ENCODE data around the gene RGS3. TPM values are rescaled to one million over a fixed set of nuclear protein-coding genes. Genes with fewer than 3 reads are reported as not detected.

Gene RGS3
- total RNA-seq, 1 experiment from 2014 or later = 39.4 TPM

DNA sequence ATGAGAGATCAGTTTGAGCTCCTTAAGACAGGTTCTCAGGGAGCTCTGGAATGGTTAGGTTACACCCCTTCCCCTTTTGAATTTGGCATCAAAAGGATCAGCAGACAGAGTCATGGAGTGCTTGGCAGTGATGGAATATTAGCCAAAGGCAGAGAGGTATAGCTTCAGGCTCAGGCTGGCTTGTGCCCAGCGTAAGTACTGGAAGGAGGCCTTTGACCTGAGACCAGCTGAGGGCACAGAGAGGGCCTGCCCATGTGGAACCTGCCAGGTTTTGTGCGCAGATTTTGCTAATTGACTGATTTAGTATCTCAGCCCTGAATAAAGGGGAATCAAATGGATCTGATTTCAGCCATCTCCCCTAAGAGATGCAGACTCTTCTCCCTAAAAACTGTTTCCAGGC lies 81.5 kb downstream of the RGS3 start:
- Histone ChIP-seq H3K9me2 (ENCODE audit: insufficient read depth) (no peaks in the 10 kb centered on the region), H3K9me3 (ENCODE audit: control insufficient read depth in 1 of 2, insufficient read depth in 1 of 2, low read depth in 1 of 2, low read length in 2 of 2) (no peaks in the 10 kb centered on the region), H3K27ac (ENCODE audit: low read depth, low read length) (no peak overlapping the region), H2AFZ (ENCODE audit: low read depth, low read length, poor library complexity, severe bottlenecking) (no peak overlapping the region), H4K20me1 (ENCODE audit: insufficient read depth) (no peaks in the 10 kb centered on the region), H3K9ac (ENCODE audit: low read length) (no peak overlapping the region), H3K36me3 (ENCODE audit: control insufficient read depth in 1 of 2, insufficient read depth in 2 of 2, low read length in 2 of 2) (peaks cover 0 to 12% of the 10 kb centered on the region in 2 experiments; a peak in 1 of 4 replicates), H3K27me3 (ENCODE audit: insufficient read depth, low read length) (no peaks in the 10 kb centered on the region), H3K4me1 (ENCODE audit: control insufficient read depth in 1 of 2, insufficient read depth in 2 of 2, low read length in 2 of 2) (peaks cover 2 to 20% of the 10 kb centered on the region in 2 experiments; a peak in 2 of 4 replicates), H3K4me2 (ENCODE audit: low read length) (no peak overlapping the region), H3K79me2 (ENCODE audit: insufficient read depth, low read length) (no peaks in the 10 kb centered on the region), H3K4me3 (replicated peaks in 1 of 2; ENCODE audit: low read depth in 1 of 2, low read length in 2 of 2) (no peak overlapping the region)
- ChIA-PET POLR2A (interaction anchor here (0.7 kb wide), 1 partner anchor 20 kb away, joined by 3 read pairs; no protein-coding TSS in a partner anchor), RAD21 (ENCODE audit: low non-redundant PET in 1 of 2, low total read pairs in 2 of 2, uncharacterized antibody in 2 of 2, unreplicated experiment in 2 of 2) (no interaction called here), CTCF (no interaction called here)
- ATAC-seq (no peak), DNase-seq (ENCODE audit: low read depth, low spot score) (no peak)
- intact Hi-C loops (cut with micrococcal nuclease) = no loop called here
- BruUV-seq (replicated peaks) = no TSS peak
- TF ChIP-seq, protein P1, sequence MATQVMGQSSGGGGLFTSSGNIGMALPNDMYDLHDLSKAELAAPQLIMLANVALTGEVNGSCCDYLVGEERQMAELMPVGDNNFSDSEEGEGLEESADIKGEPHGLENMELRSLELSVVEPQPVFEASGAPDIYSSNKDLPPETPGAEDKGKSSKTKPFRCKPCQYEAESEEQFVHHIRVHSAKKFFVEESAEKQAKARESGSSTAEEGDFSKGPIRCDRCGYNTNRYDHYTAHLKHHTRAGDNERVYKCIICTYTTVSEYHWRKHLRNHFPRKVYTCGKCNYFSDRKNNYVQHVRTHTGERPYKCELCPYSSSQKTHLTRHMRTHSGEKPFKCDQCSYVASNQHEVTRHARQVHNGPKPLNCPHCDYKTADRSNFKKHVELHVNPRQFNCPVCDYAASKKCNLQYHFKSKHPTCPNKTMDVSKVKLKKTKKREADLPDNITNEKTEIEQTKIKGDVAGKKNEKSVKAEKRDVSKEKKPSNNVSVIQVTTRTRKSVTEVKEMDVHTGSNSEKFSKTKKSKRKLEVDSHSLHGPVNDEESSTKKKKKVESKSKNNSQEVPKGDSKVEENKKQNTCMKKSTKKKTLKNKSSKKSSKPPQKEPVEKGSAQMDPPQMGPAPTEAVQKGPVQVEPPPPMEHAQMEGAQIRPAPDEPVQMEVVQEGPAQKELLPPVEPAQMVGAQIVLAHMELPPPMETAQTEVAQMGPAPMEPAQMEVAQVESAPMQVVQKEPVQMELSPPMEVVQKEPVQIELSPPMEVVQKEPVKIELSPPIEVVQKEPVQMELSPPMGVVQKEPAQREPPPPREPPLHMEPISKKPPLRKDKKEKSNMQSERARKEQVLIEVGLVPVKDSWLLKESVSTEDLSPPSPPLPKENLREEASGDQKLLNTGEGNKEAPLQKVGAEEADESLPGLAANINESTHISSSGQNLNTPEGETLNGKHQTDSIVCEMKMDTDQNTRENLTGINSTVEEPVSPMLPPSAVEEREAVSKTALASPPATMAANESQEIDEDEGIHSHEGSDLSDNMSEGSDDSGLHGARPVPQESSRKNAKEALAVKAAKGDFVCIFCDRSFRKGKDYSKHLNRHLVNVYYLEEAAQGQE (IDR thresholded peaks at IDR 0.05; ENCODE audit: low read depth) = no peak
- TF ChIP-seq TCF7L2 (IDR thresholded peaks at IDR 0.05; ENCODE audit: borderline replicate concordance, extremely low read depth, insufficient read depth, insufficient read length) = no peak
- TF ChIP-seq, protein P2, sequence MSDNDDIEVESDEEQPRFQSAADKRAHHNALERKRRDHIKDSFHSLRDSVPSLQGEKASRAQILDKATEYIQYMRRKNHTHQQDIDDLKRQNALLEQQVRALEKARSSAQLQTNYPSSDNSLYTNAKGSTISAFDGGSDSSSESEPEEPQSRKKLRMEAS (IDR thresholded peaks at IDR 0.05) = no peak
- TF ChIP-seq CEBPB (IDR thresholded peaks at IDR 0.05; ENCODE audit: low read depth) = no peak
- TF ChIP-seq ZNF274 (IDR thresholded peaks at IDR 0.05; ENCODE audit: low read depth, low read length) = no peak
- no peak for TF ChIP-seq RAD21 (IDR thresholded peaks at IDR 0.05; ENCODE audit: low read depth)
- TF ChIP-seq, protein P3, sequence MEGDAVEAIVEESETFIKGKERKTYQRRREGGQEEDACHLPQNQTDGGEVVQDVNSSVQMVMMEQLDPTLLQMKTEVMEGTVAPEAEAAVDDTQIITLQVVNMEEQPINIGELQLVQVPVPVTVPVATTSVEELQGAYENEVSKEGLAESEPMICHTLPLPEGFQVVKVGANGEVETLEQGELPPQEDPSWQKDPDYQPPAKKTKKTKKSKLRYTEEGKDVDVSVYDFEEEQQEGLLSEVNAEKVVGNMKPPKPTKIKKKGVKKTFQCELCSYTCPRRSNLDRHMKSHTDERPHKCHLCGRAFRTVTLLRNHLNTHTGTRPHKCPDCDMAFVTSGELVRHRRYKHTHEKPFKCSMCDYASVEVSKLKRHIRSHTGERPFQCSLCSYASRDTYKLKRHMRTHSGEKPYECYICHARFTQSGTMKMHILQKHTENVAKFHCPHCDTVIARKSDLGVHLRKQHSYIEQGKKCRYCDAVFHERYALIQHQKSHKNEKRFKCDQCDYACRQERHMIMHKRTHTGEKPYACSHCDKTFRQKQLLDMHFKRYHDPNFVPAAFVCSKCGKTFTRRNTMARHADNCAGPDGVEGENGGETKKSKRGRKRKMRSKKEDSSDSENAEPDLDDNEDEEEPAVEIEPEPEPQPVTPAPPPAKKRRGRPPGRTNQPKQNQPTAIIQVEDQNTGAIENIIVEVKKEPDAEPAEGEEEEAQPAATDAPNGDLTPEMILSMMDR (IDR thresholded peaks at IDR 0.05 in 2 of 3, conservative IDR thresholded peaks at IDR 0.05 in 1 of 3; ENCODE audit: borderline replicate concordance in 1 of 3, insufficient read depth in 1 of 3, low read depth in 2 of 3, low read length in 2 of 3) = no peak
- no peak for TF ChIP-seq EZH2phosphoT487 (IDR thresholded peaks at IDR 0.05; ENCODE audit: borderline replicate concordance)
- TF ChIP-seq POLR2A (IDR thresholded peaks at IDR 0.05; ENCODE audit: borderline replicate concordance, extremely low read depth, insufficient read depth, insufficient read length) = no peak
- TF ChIP-seq FOSL1 (IDR thresholded peaks at IDR 0.05; ENCODE audit: low read depth) = no peak
- TF ChIP-seq EGR1 (IDR thresholded peaks at IDR 0.05; ENCODE audit: low read depth) = no peak
- TF ChIP-seq CBX3 (IDR thresholded peaks at IDR 0.05; ENCODE audit: low read depth) = no peak
- no peak for TF ChIP-seq SIN3A (IDR thresholded peaks at IDR 0.05; ENCODE audit: low read depth)
- TF ChIP-seq SRF (IDR thresholded peaks at IDR 0.05; ENCODE audit: low read depth) = no peak
- TF ChIP-seq, protein P4, sequence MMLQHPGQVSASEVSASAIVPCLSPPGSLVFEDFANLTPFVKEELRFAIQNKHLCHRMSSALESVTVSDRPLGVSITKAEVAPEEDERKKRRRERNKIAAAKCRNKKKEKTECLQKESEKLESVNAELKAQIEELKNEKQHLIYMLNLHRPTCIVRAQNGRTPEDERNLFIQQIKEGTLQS (IDR thresholded peaks at IDR 0.05) = no peak
- no peak for TF ChIP-seq POLR2AphosphoS5 (IDR thresholded peaks at IDR 0.05; ENCODE audit: low read depth, low read length)
